Esophagus muscularis mucosa (tissue), 3 donors: ENCODE data around the gene ZFP1.

ENCODE experiments used
- CTCF ChIP-seq, 3 experiments: fragments of 200-600 bp in 2 of 3; fragments of 450-650 bp in 1 of 3; sonication (generic) in 2 of 3; IDR thresholded peaks; one replicate each; pipeline ENCODE4 v1.5.1; 2017 to 2019; ENCODE audit warnings: antibody characterized with exemption in 3 of 3, mild to moderate bottlenecking in 2 of 3, moderate library complexity in 1 of 3
- POLR2A ChIP-seq: fragments of 450-650 bp; IDR thresholded peaks from one replicate; pipeline ENCODE4 v1.6.1; 2017; ENCODE audit warnings: antibody characterized with exemption, moderate library complexity, mild to moderate bottlenecking, low read depth

GRCh38 chr16:75127713-75128415 lies 20.5 kb upstream of the ZFP1 start:
- TF ChIP-seq CTCF (IDR thresholded peaks at IDR 0.05) (no peak), POLR2A (no peak)
